Esophagus squamous epithelium (tissue), 5 donors: ENCODE measurements around the gene HSBP1L1. TPM values are rescaled to one million over a fixed set of nuclear protein-coding genes. Genes with fewer than 3 reads are reported as not detected.
A peak's percentile ranks its signal among the peaks of the same experiment; 100 is the strongest.

ENCODE experiments used
- DNase-seq: peaks from one replicate; lab custom pipeline; 2025; lab: John Stamatoyannopoulos, UW
- H3K27ac ChIP-seq, 4 donors: fragments of 200-600 bp; sonication (generic); one replicate each; pipeline ENCODE4 v1.5.1; 2016 to 2019; ENCODE audit warnings: mild to moderate bottlenecking in 1 of 4
- H3K27me3 ChIP-seq, 4 donors: fragments of 200-600 bp; sonication (generic); 1 replicate in 3 of 4; 2 replicates in 1 of 4; pipeline versions ENCODE4 v1.5.1 to v1.6.0; 2017 to 2021; ENCODE audit warnings: antibody characterized with exemption in 1 of 4
- H3K36me3 ChIP-seq, 3 donors: fragments of 200-600 bp; sonication (generic); one replicate each; pipeline ENCODE4 v1.5.1; 2016 to 2019
- H3K4me1 ChIP-seq, 3 donors: fragments of 200-600 bp; sonication (generic); one replicate each; pipeline ENCODE4 v1.5.1; 2017 to 2019
- H3K4me3 ChIP-seq, 4 donors: fragments of 200-600 bp; sonication (generic); 1 replicate in 3 of 4; 2 replicates in 1 of 4; pipeline ENCODE4 v1.5.1; 2016 to 2019; ENCODE audit warnings: mild to moderate bottlenecking in 2 of 4, moderate library complexity in 1 of 4
- H3K9me3 ChIP-seq, 3 donors: fragments of 200-600 bp; sonication (generic); one replicate each; pipeline ENCODE4 v1.5.1; 2016 to 2019
- POLR2A ChIP-seq, 4 donors: fragments of 450-650 bp; IDR thresholded peaks; one replicate each; pipeline ENCODE4 v1.6.1; 2017; ENCODE audit warnings: antibody characterized with exemption in 4 of 4, mild to moderate bottlenecking in 4 of 4, moderate library complexity in 3 of 4
- WGBS, 2 donors: methylation state at CpG; one replicate each; pipeline ENCODE4 v1.1.5; 2018; 5-methylcytosine and 5-hydroxymethylcytosine counted together
- intact Hi-C: fragments of 100-400 bp; cut with DNase I; formaldehyde crosslinking; loops from one replicate; pipeline ENCODE4 v1.15.0; 2022
- total RNA-seq, 4 donors: library from RNA; depleted of rRNA; stranded (reverse); fragments of >200 nt; gene quantifications; one replicate each; pipeline ENCODE4 v1.1.0, GENCODE V29; 2016
- TF ChIP-seq, protein P1 (sequence below), 6 experiments: fragments of 450-650 bp in 4 of 6; fragments of 200-600 bp in 2 of 6; sonication (generic) in 2 of 6; IDR thresholded peaks; one replicate each; pipeline ENCODE4 v1.5.1; 2016 to 2019; ENCODE audit warnings: antibody characterized with exemption in 6 of 6, mild to moderate bottlenecking in 4 of 6, moderate library complexity in 4 of 6
- donor health status: DM: yes; HTN: yes; CAD: no.

Gene HSBP1L1
- total RNA-seq, 4 donors from 2014 or later: 17.7 to 27.1 (median 25.8) TPM

- 90 to 97% methylated on average over 6 to 7 of the region's 7 CpGs for WGBS, 2 donors
- H3K27me3 ChIP-seq: no peaks in the 10 kb centered on the region
- no peak overlapping the region for H3K4me3 ChIP-seq
- DNase-seq: no peak
- peaks cover 0 to 44% (median 0%) of the 10 kb centered on the region in 3 donors for H3K36me3 ChIP-seq
- H3K4me1 ChIP-seq: peaks cover 9 to 49% (median 11%) of the 10 kb centered on the region in 3 donors
- no peak for TF ChIP-seq POLR2A (IDR thresholded peaks at IDR 0.05)
- TF ChIP-seq, protein P1, sequence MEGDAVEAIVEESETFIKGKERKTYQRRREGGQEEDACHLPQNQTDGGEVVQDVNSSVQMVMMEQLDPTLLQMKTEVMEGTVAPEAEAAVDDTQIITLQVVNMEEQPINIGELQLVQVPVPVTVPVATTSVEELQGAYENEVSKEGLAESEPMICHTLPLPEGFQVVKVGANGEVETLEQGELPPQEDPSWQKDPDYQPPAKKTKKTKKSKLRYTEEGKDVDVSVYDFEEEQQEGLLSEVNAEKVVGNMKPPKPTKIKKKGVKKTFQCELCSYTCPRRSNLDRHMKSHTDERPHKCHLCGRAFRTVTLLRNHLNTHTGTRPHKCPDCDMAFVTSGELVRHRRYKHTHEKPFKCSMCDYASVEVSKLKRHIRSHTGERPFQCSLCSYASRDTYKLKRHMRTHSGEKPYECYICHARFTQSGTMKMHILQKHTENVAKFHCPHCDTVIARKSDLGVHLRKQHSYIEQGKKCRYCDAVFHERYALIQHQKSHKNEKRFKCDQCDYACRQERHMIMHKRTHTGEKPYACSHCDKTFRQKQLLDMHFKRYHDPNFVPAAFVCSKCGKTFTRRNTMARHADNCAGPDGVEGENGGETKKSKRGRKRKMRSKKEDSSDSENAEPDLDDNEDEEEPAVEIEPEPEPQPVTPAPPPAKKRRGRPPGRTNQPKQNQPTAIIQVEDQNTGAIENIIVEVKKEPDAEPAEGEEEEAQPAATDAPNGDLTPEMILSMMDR (IDR thresholded peaks at IDR 0.05): no peak
- intact Hi-C loops: no loop called here
- no peaks in the 10 kb centered on the region for H3K9me3 ChIP-seq
- no peak overlapping the region for H3K27ac ChIP-seq
These were observed 19.4 kb downstream of the HSBP1L1 start for GRCh38 chr18:79983793-79984192.

DNA sequence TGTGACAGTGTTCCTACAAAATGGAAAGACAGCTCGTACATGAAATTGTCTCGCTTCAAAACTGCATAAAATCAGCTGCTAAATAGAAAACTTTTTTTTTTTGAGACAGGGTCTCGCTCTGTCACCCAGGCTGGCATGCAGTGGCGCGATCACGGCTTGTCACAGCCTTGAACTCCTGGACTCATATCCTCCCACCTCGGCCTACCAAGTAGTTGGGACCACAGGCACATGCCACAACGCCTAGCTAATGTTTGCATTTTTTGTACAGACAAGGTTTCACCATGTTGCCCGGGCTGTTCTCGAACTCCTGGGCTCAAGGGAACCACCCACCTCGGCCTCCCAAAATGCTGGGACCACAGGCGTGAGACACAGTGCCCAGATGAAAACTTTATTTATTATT, 20.7 kb downstream of the HSBP1L1 start:
- H3K27me3 ChIP-seq: no peaks in the 10 kb centered on the region
- 93 to 95% methylated on average over 11 to 12 of the region's 12 CpGs for WGBS, 2 donors
- peaks cover 0 to 37% (median 0%) of the 10 kb centered on the region in 3 donors for H3K36me3 ChIP-seq
- no peak overlapping the region for H3K4me3 ChIP-seq
- no peak overlapping the region for H3K27ac ChIP-seq
- DNase-seq: no peak
- TF ChIP-seq, protein P1 (IDR thresholded peaks at IDR 0.05): no peak
- no peak for TF ChIP-seq POLR2A (IDR thresholded peaks at IDR 0.05)
- H3K9me3 ChIP-seq: no peaks in the 10 kb centered on the region
- intact Hi-C loops: no loop called here
- peaks cover 9 to 55% (median 16%) of the 10 kb centered on the region in 3 donors for H3K4me1 ChIP-seq

- Histone ChIP-seq H3K4me3 (peak overlapping the region; percentile 8 to 99 (median 84)), H3K4me1 (peaks cover 9 to 55% (median 16%) of the 10 kb centered on the region in 3 donors), H3K27me3 (no peaks in the 10 kb centered on the region), H3K36me3 (peaks cover 0 to 36% (median 0%) of the 10 kb centered on the region in 3 donors), H3K27ac (peak overlapping the region; percentile 22 to 99 (median 72)), H3K9me3 (no peaks in the 10 kb centered on the region)
- intact Hi-C loops: no loop called here
- no peak for DNase-seq
- WGBS, 2 donors: 37 to 48% methylated on average over 6 to 7 of the region's 7 CpGs
- TF ChIP-seq POLR2A (IDR thresholded peaks at IDR 0.05): no peak
- TF ChIP-seq, protein P1 (IDR thresholded peaks at IDR 0.05): no peak
These were observed 22.3 kb downstream of the HSBP1L1 start for GRCh38 chr18:79986726-79987125.

DNA sequence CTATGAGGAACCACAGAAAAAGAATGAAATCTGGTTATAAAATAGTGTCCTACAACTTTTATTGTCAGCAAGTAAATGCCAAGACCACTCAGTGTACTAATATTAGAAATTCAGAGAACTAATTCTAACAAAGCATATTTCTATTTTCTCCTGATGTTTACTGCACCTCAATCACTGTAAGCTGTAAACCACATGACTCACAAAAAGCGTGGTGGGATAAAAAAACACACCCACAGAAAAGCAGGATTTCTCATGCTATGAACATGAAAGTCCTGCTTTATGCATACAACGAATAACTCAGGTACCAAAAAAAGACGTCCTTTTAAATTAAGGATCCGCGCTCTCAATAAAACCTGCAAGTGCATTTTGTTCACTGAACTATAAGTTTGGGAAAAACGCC, 23.1 kb downstream of the HSBP1L1 start:
- Histone ChIP-seq H3K27ac (peak overlapping the region in 3 of 4 donors; percentile 93 to 99 (median 96)), H3K27me3 (no peaks in the 10 kb centered on the region), H3K36me3 (peaks cover 0 to 28% (median 0%) of the 10 kb centered on the region in 3 donors), H3K9me3 (no peaks in the 10 kb centered on the region), H3K4me1 (peaks cover 9 to 48% (median 16%) of the 10 kb centered on the region in 3 donors), H3K4me3 (peak overlapping the region; percentile 79 to 99 (median 90))
- DNase-seq: no peak
- intact Hi-C loops: no loop called here
- 0 to 2% methylated on average over 6 of the region's 6 CpGs for WGBS, 2 donors
- TF ChIP-seq, protein P1 (IDR thresholded peaks at IDR 0.05): no peak
- no peak for TF ChIP-seq POLR2A (IDR thresholded peaks at IDR 0.05)

DNA sequence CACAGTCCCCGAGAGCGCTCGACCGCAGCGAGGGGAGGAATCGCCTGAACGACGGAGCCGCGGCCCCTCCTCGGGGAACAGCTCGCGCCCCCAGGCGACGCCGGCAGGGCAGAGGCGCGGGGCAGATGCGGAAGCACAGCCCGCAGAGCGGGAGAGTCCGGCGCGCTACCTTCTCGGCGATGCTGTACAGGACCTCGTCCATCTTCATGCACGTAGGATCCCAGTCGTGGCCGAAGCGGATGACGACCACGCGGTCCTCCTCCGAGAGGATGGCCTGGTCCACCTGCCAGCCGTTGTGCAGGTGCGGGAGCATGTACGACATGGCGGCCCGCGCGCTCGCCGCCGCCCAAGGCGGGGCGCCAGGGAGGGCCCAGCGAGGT, 23.6 kb downstream of the HSBP1L1 start:
- H3K9me3 ChIP-seq: no peaks in the 10 kb centered on the region
- no peaks in the 10 kb centered on the region for H3K27me3 ChIP-seq
- DNase-seq: no peak
- H3K4me3 ChIP-seq: peak overlapping the region; percentile 79 to 99 (median 90)
- intact Hi-C loops: no loop called here
- WGBS, 2 donors: 0% methylated on average over 10 to 15 of the region's 48 CpGs
- H3K36me3 ChIP-seq: peaks cover 0 to 25% (median 0%) of the 10 kb centered on the region in 3 donors
- peaks cover 9 to 43% (median 16%) of the 10 kb centered on the region in 3 donors for H3K4me1 ChIP-seq
- no peak for TF ChIP-seq POLR2A (IDR thresholded peaks at IDR 0.05)
- TF ChIP-seq, protein P1 (IDR thresholded peaks at IDR 0.05): peak in 3 of 6 experiments; percentile 13 to 34 (median 22)
- H3K27ac ChIP-seq: peak overlapping the region; percentile 93 to 99 (median 96)
